Eye (tissue), 1 donor: ENCODE results near the gene SLC29A2.

ENCODE experiments used
- DNase-seq: peaks from one replicate; pipeline ENCODE4 v3.0.0-alpha.2; 2015

Gene SLC29A2

DNA sequence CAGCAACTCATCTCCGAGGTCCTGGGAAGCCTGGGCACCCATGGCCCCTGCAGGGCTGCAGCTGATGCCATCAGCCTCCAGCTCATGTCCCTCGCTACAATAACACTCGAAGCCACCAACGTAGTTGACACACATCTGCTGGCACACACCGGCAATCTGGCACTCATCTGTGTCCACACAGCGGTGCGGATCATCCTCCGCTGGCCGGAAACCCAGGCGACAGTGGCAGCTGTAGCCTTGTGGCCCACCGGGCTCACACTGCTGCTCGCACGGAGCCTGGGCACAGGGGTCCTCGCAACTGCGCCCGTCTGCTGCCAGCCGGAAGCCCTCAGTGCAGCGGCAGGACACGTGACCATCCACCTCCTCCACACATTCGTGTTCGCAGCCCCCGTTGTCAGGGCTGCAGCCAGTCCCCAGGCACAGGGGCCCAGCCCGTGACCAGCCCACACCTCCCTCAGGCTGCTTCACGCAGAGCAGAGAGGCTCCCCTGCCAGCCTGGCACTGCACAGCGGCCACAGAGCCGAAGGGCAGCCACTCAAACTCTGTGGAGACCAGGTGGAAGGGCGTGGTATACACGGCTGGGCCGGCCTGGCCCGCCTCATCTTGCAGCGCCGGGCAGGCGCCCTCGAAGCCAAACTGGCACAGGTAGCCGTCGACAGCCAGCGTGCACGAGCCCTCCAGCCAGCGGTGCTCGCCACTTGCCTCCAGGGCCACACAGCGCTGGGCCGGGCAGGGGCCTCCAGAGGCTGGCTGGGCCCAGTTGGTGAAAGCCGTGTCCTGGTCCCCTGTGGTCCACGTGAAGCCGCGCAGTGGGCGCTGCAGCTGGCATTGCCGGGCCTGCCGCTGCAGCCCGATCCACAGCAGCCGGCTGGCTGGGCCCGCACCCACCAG lies 55.4 kb downstream of the SLC29A2 start:
- no peak for DNase-seq

DNA sequence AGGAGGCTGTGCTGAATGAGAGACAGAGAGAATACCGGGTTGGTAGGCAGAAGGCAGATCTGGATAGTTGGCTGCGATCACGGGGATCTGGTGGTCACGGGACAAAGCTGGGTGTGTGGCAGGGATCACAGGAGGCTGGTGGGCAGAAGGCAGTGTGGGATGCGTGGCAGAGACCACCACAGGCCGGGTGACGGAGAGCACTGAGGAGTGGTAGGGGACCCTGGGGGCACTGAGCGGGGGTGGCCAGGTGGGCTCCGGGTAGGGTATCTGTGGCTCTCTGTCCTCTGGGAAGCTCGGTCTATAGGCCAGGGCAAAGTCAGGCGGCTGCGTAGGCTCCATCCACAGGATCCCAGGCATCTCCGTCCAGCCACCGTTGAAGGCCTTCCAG lies 56.1 kb downstream of the SLC29A2 start:
- DNase-seq, result no peak

DNA sequence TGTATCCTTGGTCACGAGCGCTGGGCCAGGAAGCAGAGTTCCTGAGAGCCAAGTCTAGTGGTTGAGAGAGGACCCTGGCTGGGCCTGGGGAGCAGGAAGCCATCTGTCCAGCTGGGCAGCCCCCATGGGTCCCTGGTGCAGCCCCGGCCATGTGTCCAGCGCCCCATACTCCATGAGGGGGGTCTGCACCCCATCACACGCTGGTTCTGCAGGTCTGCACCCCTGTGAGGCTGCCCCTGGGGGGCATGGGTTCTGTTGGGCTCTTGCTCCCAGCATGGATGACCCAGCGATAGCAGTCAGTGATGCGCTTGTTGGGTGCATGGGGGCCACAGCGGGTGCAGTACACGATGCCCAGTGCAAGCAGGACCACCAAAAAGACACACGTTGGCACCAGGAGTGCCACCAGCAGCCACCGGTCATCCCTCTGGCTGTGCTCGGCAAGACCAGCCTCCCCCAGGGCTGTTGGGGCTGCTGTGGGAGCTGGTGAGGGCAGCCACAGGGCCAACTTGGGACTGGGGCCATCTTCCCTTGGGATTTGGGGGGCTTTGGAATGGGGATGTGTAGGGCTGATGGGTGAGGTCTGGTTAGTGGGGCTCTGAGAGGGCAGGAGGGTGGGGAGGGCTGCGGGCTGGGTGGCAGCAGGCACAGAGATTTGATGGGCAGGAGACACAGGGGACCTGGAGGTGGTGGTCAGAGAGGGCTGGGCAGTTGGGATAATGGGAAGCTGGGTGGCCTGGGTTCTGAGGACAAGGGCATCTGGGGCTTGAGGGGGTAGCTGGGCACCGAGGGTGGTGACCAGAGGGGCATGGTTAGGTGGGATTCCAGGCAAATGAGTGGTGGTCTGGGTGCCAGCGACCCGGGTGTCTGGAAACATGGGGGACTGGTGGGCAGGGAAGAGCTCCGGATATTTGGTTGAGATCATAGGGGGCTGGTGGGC lies 56.7 kb downstream of the SLC29A2 start:
- DNase-seq, result no peak

DNA sequence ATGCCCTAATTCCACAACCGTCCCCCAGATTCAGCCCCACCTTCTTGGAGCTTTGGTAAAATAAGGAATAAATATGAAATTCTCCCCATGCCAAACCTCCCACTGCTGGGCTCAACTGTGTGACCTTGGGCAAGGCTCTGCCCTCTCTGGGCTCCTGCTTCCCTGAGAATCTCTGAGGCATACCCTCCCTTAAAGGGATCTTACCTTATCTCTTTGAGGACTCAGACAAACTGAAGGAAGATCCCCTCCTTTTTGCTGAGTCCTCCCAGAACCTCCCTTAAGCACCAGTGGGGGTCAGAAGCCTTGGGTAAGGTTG lies 57.4 kb downstream of the SLC29A2 start:
- DNase-seq, result no peak

DNA sequence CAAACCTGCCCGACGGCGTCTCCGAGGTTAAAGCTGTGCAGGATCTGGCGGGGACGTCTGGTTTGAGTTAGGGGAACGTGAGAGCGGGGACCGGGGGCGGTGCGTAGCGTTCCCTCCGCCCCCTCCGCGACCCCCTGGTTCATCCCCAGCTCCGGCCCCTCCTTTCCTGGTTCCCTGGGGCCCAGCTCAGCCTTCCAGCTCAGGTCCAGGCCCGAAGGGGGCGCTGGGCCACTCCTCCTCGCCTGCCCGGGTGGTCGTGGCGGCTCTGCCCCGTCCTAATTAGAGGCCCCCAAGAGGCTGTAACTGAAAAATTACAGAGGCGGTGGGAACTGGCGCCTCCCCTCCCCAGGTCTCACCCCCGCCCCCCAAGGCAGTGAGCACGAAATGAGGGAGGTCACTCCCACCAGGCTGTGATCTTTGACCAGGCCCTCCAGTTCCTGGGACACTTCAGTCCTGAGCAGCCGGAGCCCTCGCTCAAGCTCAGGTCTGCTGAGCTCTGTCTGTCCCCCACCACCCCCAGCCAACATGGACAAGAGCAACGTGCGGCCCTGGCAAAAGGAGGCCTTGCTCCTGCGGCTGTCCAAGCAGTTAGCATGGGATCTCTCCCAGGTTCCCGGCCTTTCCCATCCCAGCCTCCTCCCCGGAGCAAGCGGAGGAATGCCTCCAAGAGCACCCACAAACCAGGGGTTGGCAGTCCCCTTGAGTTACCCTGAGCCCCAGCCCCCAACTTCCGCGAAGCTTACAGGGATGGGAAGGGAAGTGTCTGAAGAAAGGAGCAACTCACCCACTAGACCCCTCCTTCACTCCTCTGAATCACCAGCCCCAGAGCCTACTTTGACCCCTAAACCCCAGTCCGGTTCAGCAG lies 58.0 kb downstream of the SLC29A2 start:
- DNase-seq, result peak; percentile 95

DNA sequence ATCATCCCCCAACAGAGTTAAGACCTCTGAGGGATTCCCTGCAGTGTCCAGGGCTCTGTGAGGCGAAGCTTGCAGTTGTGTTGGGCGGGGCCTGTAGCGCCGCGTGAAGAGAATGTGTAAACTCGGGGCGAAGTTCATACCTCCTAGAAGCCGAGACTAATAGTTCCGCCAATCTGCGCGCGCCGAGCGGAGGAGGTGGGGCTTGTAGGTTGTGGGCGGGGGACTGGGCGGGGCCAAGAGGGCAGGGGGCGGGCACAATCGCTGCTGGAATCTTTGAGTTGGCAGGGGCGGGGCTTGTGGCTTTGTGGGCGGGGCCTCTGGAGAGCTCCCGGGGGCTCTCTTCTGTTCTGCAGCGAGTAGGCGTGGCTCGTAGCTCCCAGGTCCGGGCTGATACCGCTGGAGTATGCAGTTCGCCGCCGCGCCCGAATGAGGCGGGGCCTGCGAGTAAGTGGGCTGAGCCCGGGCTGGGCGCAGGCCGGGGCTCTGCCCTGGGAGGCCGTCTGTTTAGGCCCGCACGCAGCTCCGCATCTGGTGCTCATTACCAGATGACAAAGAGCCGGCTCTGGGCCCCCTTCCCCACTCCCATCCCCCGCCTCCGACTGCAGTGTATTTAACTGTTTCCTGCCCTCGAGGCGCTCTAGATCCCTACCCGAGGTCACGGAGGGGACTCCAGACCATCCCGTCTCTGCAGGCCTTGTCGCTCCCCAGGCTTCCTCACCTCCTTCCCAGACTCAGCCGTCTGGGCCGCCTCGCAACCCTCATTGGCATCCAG lies 58.8 kb downstream of the SLC29A2 start:
- DNase-seq, result peak; percentile 98
